Sigmoid colon (tissue), 4 donors: ENCODE measurements around the gene RAB4A.

Experiments used
- EP300 ChIP-seq, 4 donors: sonication (generic); formaldehyde crosslinking; IDR thresholded peaks; one replicate each; pipeline ENCODE4 v1.6.1; 2017; ENCODE audit warnings: antibody characterized with exemption in 4 of 4
- POLR2A ChIP-seq, 2 donors: fragments of 450-650 bp; IDR thresholded peaks; one replicate each; pipeline ENCODE4 v1.6.1; 2016; ENCODE audit warnings: antibody characterized with exemption in 2 of 2, mild to moderate bottlenecking in 2 of 2, moderate library complexity in 2 of 2
- POLR2AphosphoS5 ChIP-seq, 4 donors: sonication (generic); formaldehyde crosslinking; IDR thresholded peaks; one replicate each; pipeline ENCODE4 v1.6.1; 2017; ENCODE audit warnings: antibody characterized with exemption in 4 of 4
- TF ChIP-seq, protein P1 (sequence below), 4 experiments: fragments of 450-650 bp in 3 of 4; fragments of 200-600 bp in 1 of 4; IDR thresholded peaks; one replicate each; pipeline ENCODE4 v1.5.1; 2016 to 2019; ENCODE audit warnings: antibody characterized with exemption in 4 of 4, mild to moderate bottlenecking in 3 of 4, moderate library complexity in 2 of 4

DNA sequence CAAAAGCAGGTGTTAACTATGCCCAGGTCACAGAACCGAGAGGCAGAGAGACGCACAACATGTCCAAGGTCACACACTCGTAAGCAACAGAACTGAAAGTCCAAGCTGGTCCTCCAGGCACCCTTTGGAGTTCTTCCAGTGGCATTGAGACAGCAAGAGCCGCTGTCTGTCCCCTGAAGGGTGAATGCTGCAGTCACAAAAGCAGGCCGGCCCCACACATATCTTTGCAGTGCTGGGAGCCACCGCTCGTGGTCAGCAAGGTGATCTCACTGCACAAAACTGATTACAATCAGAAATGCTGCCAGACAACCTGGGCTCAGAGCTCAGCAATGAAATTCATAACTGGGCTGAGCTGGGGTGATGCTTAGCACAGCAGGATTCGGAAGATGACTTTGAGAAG, 47.4 kb upstream of the RAB4A start:
- TF ChIP-seq, protein P1, sequence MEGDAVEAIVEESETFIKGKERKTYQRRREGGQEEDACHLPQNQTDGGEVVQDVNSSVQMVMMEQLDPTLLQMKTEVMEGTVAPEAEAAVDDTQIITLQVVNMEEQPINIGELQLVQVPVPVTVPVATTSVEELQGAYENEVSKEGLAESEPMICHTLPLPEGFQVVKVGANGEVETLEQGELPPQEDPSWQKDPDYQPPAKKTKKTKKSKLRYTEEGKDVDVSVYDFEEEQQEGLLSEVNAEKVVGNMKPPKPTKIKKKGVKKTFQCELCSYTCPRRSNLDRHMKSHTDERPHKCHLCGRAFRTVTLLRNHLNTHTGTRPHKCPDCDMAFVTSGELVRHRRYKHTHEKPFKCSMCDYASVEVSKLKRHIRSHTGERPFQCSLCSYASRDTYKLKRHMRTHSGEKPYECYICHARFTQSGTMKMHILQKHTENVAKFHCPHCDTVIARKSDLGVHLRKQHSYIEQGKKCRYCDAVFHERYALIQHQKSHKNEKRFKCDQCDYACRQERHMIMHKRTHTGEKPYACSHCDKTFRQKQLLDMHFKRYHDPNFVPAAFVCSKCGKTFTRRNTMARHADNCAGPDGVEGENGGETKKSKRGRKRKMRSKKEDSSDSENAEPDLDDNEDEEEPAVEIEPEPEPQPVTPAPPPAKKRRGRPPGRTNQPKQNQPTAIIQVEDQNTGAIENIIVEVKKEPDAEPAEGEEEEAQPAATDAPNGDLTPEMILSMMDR (IDR thresholded peaks at IDR 0.05): no peak
- TF ChIP-seq POLR2AphosphoS5 (IDR thresholded peaks at IDR 0.05) (no peak), POLR2A (IDR thresholded peaks at IDR 0.05) (no peak), EP300 (IDR thresholded peaks at IDR 0.05) (no peak)
